Smooth muscle cell (in vitro differentiated cells): Measurements from ENCODE around the gene ITPRIPL2. TPM values are rescaled to one million over a fixed set of nuclear protein-coding genes. Genes with fewer than 3 reads are reported as not detected.
A peak's percentile ranks its signal among the peaks of the same experiment; 100 is the strongest.

Experiments used
- DNase-seq: peaks from one replicate; lab custom pipeline; 2025; ENCODE audit not compliant: unreplicated experiment; lab: John Stamatoyannopoulos, UW
- H2AFZ ChIP-seq: fragments of 200-600 bp; sonication (generic); 2 replicates; pipeline ENCODE4 v1.6.0; 2016; ENCODE audit warnings: antibody characterized with exemption, low read depth, mild to moderate bottlenecking
- H3F3A ChIP-seq: fragments of 200-600 bp; sonication (generic); 2 replicates; pipeline ENCODE4 v1.6.0; 2017; ENCODE audit warnings: antibody characterized with exemption, low read depth
- H3K27ac ChIP-seq: fragments of 200-600 bp; sonication (generic); 2 replicates; pipeline ENCODE4 v1.5.1; 2016; ENCODE audit warnings: low read depth, mild to moderate bottlenecking
- H3K27me3 ChIP-seq: fragments of 200-600 bp; sonication (generic); 2 replicates; pipeline ENCODE4 v1.6.1; 2016; ENCODE audit warnings: low read depth, mild to moderate bottlenecking
- H3K36me3 ChIP-seq: fragments of 200-600 bp; sonication (generic); 2 replicates; pipeline ENCODE4 v1.5.1; 2016; ENCODE audit warnings: low read depth
- H3K4me1 ChIP-seq: fragments of 200-600 bp; sonication (generic); 2 replicates; pipeline ENCODE4 v1.5.1; 2016; ENCODE audit warnings: low read depth
- H3K4me2 ChIP-seq: fragments of 200-600 bp; sonication (generic); 2 replicates; pipeline ENCODE4 v1.6.0; 2016; ENCODE audit warnings: mild to moderate bottlenecking
- H3K4me3 ChIP-seq: fragments of 200-600 bp; sonication (generic); 2 replicates; pipeline ENCODE4 v1.5.1; 2016; ENCODE audit warnings: mild to moderate bottlenecking
- H3K79me2 ChIP-seq: fragments of 200-600 bp; sonication (generic); 2 replicates; pipeline ENCODE4 v1.6.0; 2016; ENCODE audit warnings: low read depth, mild to moderate bottlenecking
- H3K9ac ChIP-seq: fragments of 200-600 bp; sonication (generic); 2 replicates; pipeline ENCODE4 v1.6.0; 2016; ENCODE audit warnings: low read depth
- H3K9me3 ChIP-seq: fragments of 200-600 bp; sonication (generic); replicated peaks from 2 replicates; pipeline ENCODE4 v1.5.1; 2016; ENCODE audit warnings: low read depth
- H4K20me1 ChIP-seq: fragments of 200-600 bp; sonication (generic); 2 replicates; pipeline ENCODE4 v1.6.0; 2016; ENCODE audit warnings: low read depth
- CTCF ChIP-seq: fragments of 200-600 bp; sonication (generic); IDR thresholded peaks from 2 replicates; pipeline ENCODE4 v1.5.1; 2017; ENCODE audit warnings: borderline replicate concordance, mild to moderate bottlenecking, antibody characterized with exemption; ENCODE audit not compliant: insufficient read depth, poor library complexity, severe bottlenecking
- WGBS: methylation state at CpG from one replicate; pipeline ENCODE4 v1.1.7; 2016; ENCODE audit warnings: low lambda C conversion rate; 5-methylcytosine and 5-hydroxymethylcytosine counted together
- polyA plus RNA-seq: library from polyadenylated mRNA; unstranded; fragments of >200 nt; fragmentation: Nextera tagmentation; extraction: Ambion mirVana; gene quantifications from 2 replicates; pipeline ENCODE4 v1.2.1, GENCODE V29; 2016
- total RNA-seq: library from RNA; depleted of rRNA; stranded (reverse); fragments of >200 nt; gene quantifications from 2 replicates; pipeline ENCODE4 v1.2.3, GENCODE V29; 2014

Gene ITPRIPL2
- total and polyA plus RNA-seq, 2 experiments from 2014 or later, result 16.4 to 26.4 TPM

GRCh38 chr16:19090916-19091315 lies 22.8 kb upstream of the ITPRIPL2 start:
- H3K4me1 ChIP-seq, result no peaks in the 10 kb centered on the region
- H3K79me2 ChIP-seq, result no peaks in the 10 kb centered on the region
- H3K9ac ChIP-seq, result no peak overlapping the region
- peaks cover 3% of the 10 kb centered on the region for H3F3A ChIP-seq
- WGBS, result 96% methylated on average over 6 of the region's 6 CpGs
- H3K27me3 ChIP-seq, result no peaks in the 10 kb centered on the region
- no peaks in the 10 kb centered on the region for H4K20me1 ChIP-seq
- H3K27ac ChIP-seq, result no peak overlapping the region
- H3K4me2 ChIP-seq, result no peak overlapping the region
- H3K9me3 ChIP-seq, result no peaks in the 10 kb centered on the region
- no peaks in the 10 kb centered on the region for H3K36me3 ChIP-seq
- TF ChIP-seq CTCF, result no peak
- DNase-seq, result no peak
- H3K4me3 ChIP-seq, result no peak overlapping the region
- no peak overlapping the region for H2AFZ ChIP-seq

GRCh38 chr16:19092653-19093410 lies 20.9 kb upstream of the ITPRIPL2 start:
- Histone ChIP-seq H4K20me1 (no peaks in the 10 kb centered on the region), H3K27me3 (no peaks in the 10 kb centered on the region), H3F3A (peaks cover 3% of the 10 kb centered on the region), H3K9ac (no peak overlapping the region), H3K4me2 (no peak overlapping the region), H3K9me3 (no peaks in the 10 kb centered on the region), H3K4me1 (no peaks in the 10 kb centered on the region), H3K79me2 (no peaks in the 10 kb centered on the region), H3K27ac (peak overlapping the region; percentile 52), H2AFZ (no peak overlapping the region), H3K4me3 (no peak overlapping the region), H3K36me3 (no peaks in the 10 kb centered on the region)
- TF ChIP-seq CTCF, result no peak
- 85% methylated on average over 2 of the region's 2 CpGs for WGBS
- no peak for DNase-seq

- Histone ChIP-seq H3K4me3 (no peak overlapping the region), H3K79me2 (no peaks in the 10 kb centered on the region), H4K20me1 (no peaks in the 10 kb centered on the region), H3K27ac (no peak overlapping the region), H3F3A (peaks cover 3% of the 10 kb centered on the region), H3K9ac (no peak overlapping the region), H2AFZ (no peak overlapping the region), H3K36me3 (no peaks in the 10 kb centered on the region), H3K27me3 (no peaks in the 10 kb centered on the region), H3K4me2 (no peak overlapping the region), H3K4me1 (no peaks in the 10 kb centered on the region), H3K9me3 (no peaks in the 10 kb centered on the region)
- no peak for DNase-seq
- WGBS, result 87% methylated on average over 15 of the region's 15 CpGs
- TF ChIP-seq CTCF, result no peak
These were observed 19.9 kb upstream of the ITPRIPL2 start for GRCh38 chr16:19093631-19094541.
